Endothelial cell of umbilical vein (primary cell): ENCODE measurements around the gene EPS8L2. TPM values are rescaled to one million over a fixed set of nuclear protein-coding genes. Genes with fewer than 3 reads are reported as not detected.

Experiments used
- BruUV-seq: library from RNA; stranded (reverse); fragments of 400-500 nt; replicated peaks from 2 replicates; lab custom pipeline; 2021; lab: Mats Ljungman, UMichigan
- CTCF ChIA-PET: fragments of 300-600, 350-600 bp; sonication (Branson Sonifier 250); formaldehyde crosslinking; loops from one replicate; lab custom pipeline; 2021; ENCODE audit warnings: antibody characterized with exemption, inconsistent platforms; lab: Charles Lee
- POLR2A ChIA-PET: fragments of 300-600, 350-600 bp; sonication (Branson Sonifier 250); formaldehyde crosslinking; loops from one replicate; lab custom pipeline; 2021; ENCODE audit warnings: antibody characterized with exemption, inconsistent platforms; lab: Charles Lee
- DNase-seq: peaks from one replicate; pipeline ENCODE4 v3.0.0-alpha.2; 2011; ENCODE audit warnings: low read depth, low spot score
- FAIRE-seq: peaks from 2 replicates; lab custom pipeline; 2011; peaks lifted over from hg19 to GRCh38; lab: Jason Lieb, UNC
- H2AFZ ChIP-seq: 2 replicates; pipeline ENCODE4 v1.6.0; 2012; ENCODE audit warnings: low read depth, low read length, control low read depth, inconsistent platforms
- H3K27ac ChIP-seq: 2 replicates; pipeline ENCODE4 v1.5.1; 2011; ENCODE audit warnings: low read depth, mild to moderate bottlenecking, control low read depth, low read length, moderate library complexity; ENCODE audit not compliant: insufficient read depth
- H3K27me3 ChIP-seq, 2 experiments: 2 replicates each; pipeline versions ENCODE4 v1.6.0 to v1.6.1; 2011; ENCODE audit warnings: low read length in 2 of 2, mixed read lengths in 1 of 2; ENCODE audit not compliant: control insufficient read depth in 2 of 2, insufficient read depth in 2 of 2
- H3K36me3 ChIP-seq, 2 experiments: 2 replicates in 1 of 2; 3 replicates in 1 of 2; pipeline ENCODE4 v1.5.1; 2011; ENCODE audit warnings: low read length in 2 of 2, mild to moderate bottlenecking in 1 of 2, moderate library complexity in 1 of 2; ENCODE audit not compliant: control insufficient read depth in 2 of 2, insufficient read depth in 2 of 2; ENCODE audit errors: extremely low read depth in 1 of 2
- H3K4me1 ChIP-seq: 3 replicates; pipeline ENCODE4 v1.5.1; 2011; ENCODE audit warnings: mild to moderate bottlenecking, low read length; ENCODE audit not compliant: control insufficient read depth, insufficient read depth; ENCODE audit errors: extremely low read depth
- H3K4me2 ChIP-seq: 2 replicates; pipeline ENCODE4 v1.6.1; 2011; ENCODE audit warnings: low read length, control low read depth, mixed read lengths; ENCODE audit not compliant: insufficient read depth
- H3K4me3 ChIP-seq, 3 experiments: fragments of 200-600 bp in 1 of 3; sonication (generic), shearing (Covaris generic) in 1 of 3; replicated peaks in 1 of 3; 2 replicates each; pipeline ENCODE4 v1.5.1; 2011 to 2016; ENCODE audit warnings: control low read depth in 3 of 3, low read length in 3 of 3, mild to moderate bottlenecking in 2 of 3, inconsistent platforms in 1 of 3, low read depth in 1 of 3, moderate library complexity in 1 of 3; ENCODE audit not compliant: insufficient read depth in 1 of 3
- H3K79me2 ChIP-seq: 2 replicates; pipeline ENCODE4 v1.6.0; 2012; ENCODE audit warnings: low read length, inconsistent platforms; ENCODE audit not compliant: control insufficient read depth, insufficient read depth
- H3K9ac ChIP-seq: replicated peaks from 2 replicates; pipeline ENCODE3; 2011; ENCODE audit warnings: low read length, control low read depth; ENCODE audit not compliant: insufficient read depth; ENCODE audit errors: extremely low read depth
- H3K9me1 ChIP-seq: replicated peaks from 3 replicates; pipeline ENCODE4 v1.6.0; 2011; ENCODE audit warnings: mild to moderate bottlenecking, low read length; ENCODE audit not compliant: control insufficient read depth, insufficient read depth; ENCODE audit errors: extremely low read depth
- H3K9me3 ChIP-seq: replicated peaks from 2 replicates; pipeline ENCODE4 v1.5.1; 2012; ENCODE audit warnings: low read length, inconsistent platforms; ENCODE audit not compliant: control insufficient read depth, insufficient read depth
- H4K20me1 ChIP-seq: replicated peaks from 2 replicates; pipeline ENCODE3; 2011; ENCODE audit warnings: mild to moderate bottlenecking, low read length; ENCODE audit not compliant: control insufficient read depth, insufficient read depth; ENCODE audit errors: extremely low read depth
- CTCF ChIP-seq, 2 donors: IDR thresholded peaks; 1 replicate in 1 of 2; 2 replicates in 1 of 2; pipeline ENCODE4 v1.5.1; 2011; ENCODE audit warnings: low read length in 2 of 2, mild to moderate bottlenecking in 2 of 2, moderate library complexity in 2 of 2, control low read depth in 1 of 2, inconsistent platforms in 1 of 2, low read depth in 1 of 2; ENCODE audit not compliant: insufficient read depth in 1 of 2; ENCODE audit errors: extremely low read depth in 1 of 2
- EZH2 ChIP-seq: IDR thresholded peaks from 2 replicates; pipeline ENCODE4 v1.6.1; 2012; ENCODE audit warnings: borderline replicate concordance, low read depth, mild to moderate bottlenecking, moderate library complexity, low read length, inconsistent platforms; ENCODE audit not compliant: severe bottlenecking
- FOS ChIP-seq: IDR thresholded peaks from 2 replicates; pipeline ENCODE4 v1.6.1; 2011; ENCODE audit warnings: mild to moderate bottlenecking, low read length, moderate library complexity, borderline replicate concordance; ENCODE audit not compliant: insufficient read depth
- JUN ChIP-seq: IDR thresholded peaks from 2 replicates; pipeline ENCODE4 v1.6.1; 2011; ENCODE audit warnings: borderline replicate concordance, low read depth; ENCODE audit not compliant: insufficient read length, insufficient read depth
- MYC ChIP-seq: IDR thresholded peaks from one replicate; pipeline ENCODE4 v1.6.1; 2011; ENCODE audit warnings: mild to moderate bottlenecking, low read depth, low read length
- POLR2A ChIP-seq: IDR thresholded peaks from 2 replicates; pipeline ENCODE4 v1.6.1; 2012; ENCODE audit warnings: low read depth, mild to moderate bottlenecking, control low read depth, low read length
- dilution Hi-C: fragments of 300-500 bp; cut with MboI; formaldehyde crosslinking; loops from one replicate; pipeline ENCODE4 v1.15.0; 2019; ENCODE audit warnings: low sequenced_read_pairs; ENCODE audit not compliant: extremely low pct_ligation_motif_present
- intact Hi-C: fragments of 100-400 bp; cut with micrococcal nuclease; formaldehyde crosslinking; loops from one replicate; pipeline ENCODE4 v1.10.0; 2022
- polyA plus RNA-seq, 4 experiments: library from polyadenylated mRNA; depleted of rRNA in 3 of 4; stranded (reverse) in 3 of 4; unstranded in 1 of 4; fragments of >200 nt; gene quantifications; 2 replicates each; pipeline versions ENCODE4 v1.2.1 to v1.2.3, GENCODE V29; 2011 to 2012; ENCODE audit warnings: missing spikeins in 1 of 4
- total RNA-seq: library from RNA; stranded (reverse); gene quantifications from 2 replicates; pipeline ENCODE4 v1.2.3, GENCODE V29; 2021

The EPS8L2 gene
- total and polyA plus RNA-seq, 2 donors (not counting 3 experiments of a cell fraction or from before 2014, with no cell fraction given) = 5.2 to 12.5 TPM

GRCh38 chr11:659532-660085, 46.4 kb upstream of the EPS8L2 start:
- FAIRE-seq = no peak
- H3K4me2 ChIP-seq = no peak overlapping the region
- no peaks in the 10 kb centered on the region for H3K27me3 ChIP-seq
- H3K9me1 ChIP-seq = no peaks in the 10 kb centered on the region
- H3K79me2 ChIP-seq = no peaks in the 10 kb centered on the region
- no peaks in the 10 kb centered on the region for H3K4me1 ChIP-seq
- no peak overlapping the region for H3K9ac ChIP-seq
- intact Hi-C loops (no loop called here), dilution Hi-C loops (no loop called here)
- POLR2A ChIA-PET = no interaction called here
- CTCF ChIA-PET = no interaction called here
- H3K36me3 ChIP-seq = peaks cover 2 to 28% of the 10 kb centered on the region in 2 experiments
- BruUV-seq = no TSS peak
- no peaks in the 10 kb centered on the region for H3K9me3 ChIP-seq
- no peak overlapping the region for H2AFZ ChIP-seq
- no peaks in the 10 kb centered on the region for H4K20me1 ChIP-seq
- DNase-seq = no peak
- H3K27ac ChIP-seq = no peak overlapping the region
- H3K4me3 ChIP-seq = no peak overlapping the region
- TF ChIP-seq CTCF (IDR thresholded peaks at IDR 0.05; ENCODE audit: extremely low read depth in 1 of 2, insufficient read depth in 1 of 2, low read depth in 1 of 2, low read length in 2 of 2) (no peak), EZH2 (no peak), POLR2A (no peak), FOS (no peak), MYC (no peak), JUN (no peak)
